Spinal cord (tissue), 10 donors: ENCODE measurements around the gene IL32. TPM values are rescaled to one million over a fixed set of nuclear protein-coding genes. Genes with fewer than 3 reads are reported as not detected.
A peak's percentile ranks its signal among the peaks of the same experiment; 100 is the strongest.

ENCODE experiments used
- DNase-seq, 6 donors: peaks; one replicate each; pipeline versions ENCODE4 v3.0.0 to v3.0.0-alpha.2; 2013 to 2015; ENCODE audit warnings: low spot score in 6 of 6, low read depth in 4 of 6
- H3K27ac ChIP-seq: one replicate; pipeline ENCODE4 v1.5.1; 2013; ENCODE audit warnings: low read depth, low read length, control low read depth
- H3K27me3 ChIP-seq: one replicate; pipeline ENCODE4 v1.6.1; 2013; ENCODE audit warnings: low read length; ENCODE audit not compliant: control insufficient read depth, insufficient read depth
- H3K36me3 ChIP-seq: one replicate; pipeline ENCODE4 v1.6.1; 2013; ENCODE audit warnings: low read length; ENCODE audit not compliant: control insufficient read depth, insufficient read depth
- H3K4me1 ChIP-seq: one replicate; pipeline ENCODE4 v1.6.1; 2013; ENCODE audit warnings: low read length; ENCODE audit not compliant: control insufficient read depth, insufficient read depth
- H3K4me3 ChIP-seq: one replicate; pipeline ENCODE4 v1.5.1; 2013; ENCODE audit warnings: low read depth, low read length, control low read depth
- H3K9me3 ChIP-seq: one replicate; pipeline ENCODE4 v1.6.1; 2013; ENCODE audit warnings: low read length; ENCODE audit not compliant: control insufficient read depth, insufficient read depth
- WGBS: methylation state at CpG from one replicate; pipeline ENCODE4 v1.1.5; 2013; ENCODE audit warnings: missing lambda C conversion rate; ENCODE audit not compliant: insufficient coverage; 5-methylcytosine and 5-hydroxymethylcytosine counted together
- polyA plus RNA-seq, 2 donors: library from polyadenylated mRNA; unstranded; fragments of 120-200 nt; gene quantifications; one replicate each; pipeline ENCODE4 v1.2.1, GENCODE V29; 2013; ENCODE audit not compliant: insufficient read length in 2 of 2
- total RNA-seq, 2 donors: library from RNA; depleted of rRNA in 1 of 2; stranded (reverse); fragments of 120-200 nt in 1 of 2; fragments of >200 nt in 1 of 2; gene quantifications; one replicate each; pipeline versions ENCODE4 v1.2.3 to v1.2.4, GENCODE V29; 2013 to 2014
- donor health status: healthy.

IL32 gene
- total and polyA plus RNA-seq, 4 donors: 9.0 to 20.2 (median 12.5) TPM

GRCh38 chr16:3058139-3059030 is 7.1 kb upstream of the IL32 start:
- WGBS: 4% methylated on average over 71 of the region's 77 CpGs
- H3K27me3 ChIP-seq: no peaks in the 10 kb centered on the region
- peaks cover 22% of the 10 kb centered on the region for H3K4me1 ChIP-seq
- peak overlapping the region; percentile 15 for H3K27ac ChIP-seq
- peak overlapping the region; percentile 69 for H3K4me3 ChIP-seq
- peaks cover 29% of the 10 kb centered on the region for H3K36me3 ChIP-seq
- peak in 4 of 6 donors; percentile 20 to 86 (median 54) for DNase-seq
- H3K9me3 ChIP-seq: no peaks in the 10 kb centered on the region

- Histone ChIP-seq H3K27ac (peak overlapping the region; percentile 52), H3K4me1 (peaks cover 22% of the 10 kb centered on the region), H3K4me3 (peak overlapping the region; percentile 69), H3K36me3 (peaks cover 23% of the 10 kb centered on the region), H3K27me3 (no peaks in the 10 kb centered on the region), H3K9me3 (no peaks in the 10 kb centered on the region)
- under 1% methylated on average over 64 of the region's 67 CpGs for WGBS
- peak; percentile 54 to 96 (median 83) for DNase-seq
Observed at GRCh38 chr16:3059041-3059722, 6.3 kb upstream of the IL32 start.

GRCh38 chr16:3059723-3060242 is 5.7 kb upstream of the IL32 start:
- H3K4me1 ChIP-seq: peaks cover 22% of the 10 kb centered on the region

GRCh38 chr16:3060339-3061127 is 4.9 kb upstream of the IL32 start:
- no peak for DNase-seq
- no peak overlapping the region for H3K27ac ChIP-seq
- H3K27me3 ChIP-seq: no peaks in the 10 kb centered on the region
- H3K9me3 ChIP-seq: no peaks in the 10 kb centered on the region
- peaks cover 22% of the 10 kb centered on the region for H3K4me1 ChIP-seq
- peaks cover 16% of the 10 kb centered on the region for H3K36me3 ChIP-seq
- WGBS: 88% methylated on average over 10 of the region's 14 CpGs
- H3K4me3 ChIP-seq: no peak overlapping the region

More at GRCh38 chr16:3059723-3060242, 5.7 kb upstream of the IL32 start:
- H3K27me3 ChIP-seq: no peaks in the 10 kb centered on the region
- H3K4me3 ChIP-seq: peak overlapping the region; percentile 63
- H3K27ac ChIP-seq: peak overlapping the region; percentile 52
- peaks cover 20% of the 10 kb centered on the region for H3K36me3 ChIP-seq
- no peaks in the 10 kb centered on the region for H3K9me3 ChIP-seq
- 73% methylated on average over 3 of the region's 9 CpGs for WGBS
- no peak for DNase-seq

- no peak overlapping the region for H3K27ac ChIP-seq
- H3K36me3 ChIP-seq: no peaks in the 10 kb centered on the region
- no peak overlapping the region for H3K4me3 ChIP-seq
- H3K4me1 ChIP-seq: peaks cover 21% of the 10 kb centered on the region
- H3K27me3 ChIP-seq: no peaks in the 10 kb centered on the region
- no peak for DNase-seq
- no peaks in the 10 kb centered on the region for H3K9me3 ChIP-seq
- 100% methylated on average over 2 of the region's 6 CpGs for WGBS
Observed at GRCh38 chr16:3062553-3062952, 2.9 kb upstream of the IL32 start.

GRCh38 chr16:3063625-3064386 is 1.6 kb upstream of the IL32 start:
- Histone ChIP-seq H3K36me3 (no peaks in the 10 kb centered on the region), H3K9me3 (no peaks in the 10 kb centered on the region), H3K27ac (no peak overlapping the region), H3K4me3 (no peak overlapping the region), H3K27me3 (no peaks in the 10 kb centered on the region), H3K4me1 (peaks cover 10% of the 10 kb centered on the region)
- 84% methylated on average over 5 of the region's 8 CpGs for WGBS
- DNase-seq: no peak

GRCh38 chr16:3065742-3066439 is 451 bp downstream of the IL32 start:
- DNase-seq: no peak
- Histone ChIP-seq H3K4me3 (no peak overlapping the region), H3K27ac (no peak overlapping the region), H3K4me1 (peaks cover 4% of the 10 kb centered on the region), H3K9me3 (no peaks in the 10 kb centered on the region), H3K36me3 (no peaks in the 10 kb centered on the region), H3K27me3 (no peaks in the 10 kb centered on the region)
- 84% methylated on average over 25 of the region's 26 CpGs for WGBS

GRCh38 chr16:3066440-3066748 is 954 bp downstream of the IL32 start:
- Histone ChIP-seq H3K4me1 (peaks cover 4% of the 10 kb centered on the region), H3K27me3 (no peaks in the 10 kb centered on the region), H3K27ac (no peak overlapping the region), H3K4me3 (no peak overlapping the region), H3K36me3 (no peaks in the 10 kb centered on the region), H3K9me3 (no peaks in the 10 kb centered on the region)
- 86% methylated on average over 6 of the region's 7 CpGs for WGBS
- no peak for DNase-seq
